Measurements from ENCODE around the gene KIF3B. TPM values are rescaled to one million over a fixed set of nuclear protein-coding genes. Genes with fewer than 3 reads are reported as not detected.

The KIF3B gene
- total and polyA plus RNA-seq, 2 of the 13 experiments (the other 11 are each of a cell fraction or from before 2014, with no cell fraction given): 23.6 to 28.8 TPM

GRCh38 chr20:32289661-32290431 is 12.4 kb downstream of the KIF3B start (continued):
- TF ChIP-seq ZBTB4 (CRISPR knock-in tag; IDR thresholded peaks at IDR 0.05; ENCODE audit: borderline replicate concordance) (peak; percentile 94; the same call in 1 of the 2 replicates), FOXP4 (CRISPR knock-in tag; IDR thresholded peaks at IDR 0.05) (peak; percentile 90), ZNF773 (CRISPR knock-in tag; IDR thresholded peaks at IDR 0.05; ENCODE audit: borderline replicate concordance) (no peak), ZNF3 (CRISPR knock-in tag; IDR thresholded peaks at IDR 0.05) (peak; percentile 91), ZKSCAN5 (CRISPR knock-in tag; IDR thresholded peaks at IDR 0.05) (no peak), RARA (CRISPR knock-in tag; IDR thresholded peaks at IDR 0.05) (peak; percentile 94), ETS1 (CRISPR knock-in tag; IDR thresholded peaks at IDR 0.05) (no peak), KMT2A (CRISPR knock-in tag; IDR thresholded peaks at IDR 0.05) (peak; percentile 49), ATM (IDR thresholded peaks at IDR 0.05; ENCODE audit: borderline replicate concordance) (no peak), GRHL1 (CRISPR knock-in tag; conservative IDR thresholded peaks at IDR 0.05) (no peak), NPAS2 (CRISPR knock-in tag; IDR thresholded peaks at IDR 0.05; ENCODE audit: borderline replicate concordance) (no peak), SNAPC5 (CRISPR knock-in tag; IDR thresholded peaks at IDR 0.05; ENCODE audit: borderline replicate concordance) (peak; percentile 82), DBP (CRISPR knock-in tag; IDR thresholded peaks at IDR 0.05; ENCODE audit: not compliant biosample characterization) (no peak), RBAK (CRISPR knock-in tag; IDR thresholded peaks at IDR 0.05) (no peak), THAP8 (CRISPR knock-in tag; IDR thresholded peaks at IDR 0.05; ENCODE audit: borderline replicate concordance) (no peak; the same call in 1 of the 2 replicates)
